GM19372 (cell line): Measurements from ENCODE around the gene PRRC2B.

ENCODE experiments used
- ATAC-seq: cut with Tn5 transposase; IDR thresholded peaks from one replicate; pipeline ENCODE4 v1.9.1; 2021; ENCODE audit warnings: mild to moderate bottlenecking, low read depth, moderate library complexity; ENCODE audit not compliant: unreplicated experiment

Gene PRRC2B

DNA sequence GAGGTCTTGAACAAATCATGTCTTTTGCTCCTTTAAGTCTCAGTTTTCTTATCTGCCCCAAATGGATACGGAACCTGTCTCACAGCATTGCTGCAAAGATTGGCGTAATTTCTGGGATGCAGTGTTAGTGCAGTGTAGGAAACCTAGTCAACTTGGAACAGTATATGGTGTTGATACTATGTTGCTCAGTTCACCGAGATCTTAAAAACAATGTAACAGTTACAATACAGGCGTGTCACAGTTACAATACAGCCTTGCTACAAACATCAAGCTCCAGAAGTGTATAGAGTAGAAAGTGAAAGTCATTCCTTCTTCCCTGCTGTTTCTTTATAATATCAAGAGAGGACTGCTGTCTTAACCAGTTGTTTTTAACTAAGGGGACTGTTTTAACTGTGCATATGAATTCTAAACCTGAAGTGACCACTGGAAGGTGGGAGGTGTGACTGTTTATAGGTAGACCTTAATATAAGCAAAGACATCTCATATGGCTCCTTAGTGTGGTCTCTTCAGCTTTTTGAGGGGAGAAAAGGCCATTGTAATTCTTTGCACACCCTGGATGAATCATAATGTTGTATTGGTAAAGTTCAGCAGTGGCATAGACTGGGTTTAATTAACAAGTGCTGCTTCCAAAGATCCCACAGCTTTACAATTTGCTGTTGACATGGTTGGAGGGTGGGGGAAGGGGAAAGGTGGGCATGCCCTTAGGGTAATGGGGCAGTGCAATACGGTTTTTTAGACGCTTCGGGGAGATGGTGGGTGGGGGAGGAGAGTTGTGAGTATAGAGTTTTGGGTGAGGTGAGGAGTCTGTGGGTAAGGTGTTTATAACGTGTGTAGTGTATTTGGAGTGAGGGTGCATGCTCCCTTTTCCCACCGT lies 12.9 kb downstream of the PRRC2B start:
- ATAC-seq, result no peak

DNA sequence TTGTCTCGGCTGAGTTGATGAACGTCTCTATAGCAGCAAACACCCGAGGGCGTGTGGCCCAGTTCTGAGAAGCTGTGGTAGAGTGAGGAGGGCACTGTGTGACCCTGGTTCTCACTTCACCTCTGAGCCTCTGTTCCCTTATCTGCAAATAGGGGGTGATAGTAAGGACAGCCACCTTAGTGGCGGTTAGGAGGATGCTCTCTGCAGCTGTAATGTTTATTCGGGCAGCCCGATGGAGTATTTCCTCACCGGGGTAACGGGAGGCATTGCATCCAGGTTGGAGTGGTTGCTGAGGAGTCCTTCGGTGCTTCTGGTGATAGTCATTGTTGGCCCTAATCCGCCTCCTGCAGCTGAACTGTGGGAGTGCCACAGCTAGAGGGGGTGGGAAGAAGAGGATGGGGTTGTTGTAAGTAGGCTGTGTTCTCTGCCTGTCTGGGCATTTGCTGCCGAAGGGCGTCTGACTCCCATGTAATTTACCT lies 13.9 kb downstream of the PRRC2B start:
- ATAC-seq, result no peak

DNA sequence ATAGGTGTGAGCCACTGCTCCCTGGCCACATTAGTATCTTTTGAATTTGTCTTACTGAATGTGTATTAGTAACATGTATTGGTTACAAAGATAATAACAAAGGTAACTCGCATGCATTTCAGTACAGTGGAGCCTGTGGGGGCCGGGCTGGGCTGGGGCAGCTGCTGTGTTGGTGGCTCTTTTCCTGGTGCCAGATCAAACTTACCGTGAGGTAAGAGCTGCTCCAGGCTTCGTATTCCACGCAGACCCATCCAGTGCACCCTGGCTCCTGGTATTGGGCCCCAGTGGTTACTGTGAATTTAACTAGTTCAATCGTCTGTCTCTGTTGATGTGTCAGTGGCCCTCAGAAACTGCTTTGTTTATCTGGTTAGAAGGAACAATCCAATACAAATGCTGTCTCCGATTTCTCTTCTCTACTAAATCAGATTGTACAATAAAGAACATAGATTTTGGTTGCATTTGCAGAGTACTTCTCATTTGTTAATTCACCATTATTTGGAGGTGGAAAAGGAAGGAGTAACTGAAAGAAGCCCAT lies 15.6 kb downstream of the PRRC2B start:
- ATAC-seq, result no peak

DNA sequence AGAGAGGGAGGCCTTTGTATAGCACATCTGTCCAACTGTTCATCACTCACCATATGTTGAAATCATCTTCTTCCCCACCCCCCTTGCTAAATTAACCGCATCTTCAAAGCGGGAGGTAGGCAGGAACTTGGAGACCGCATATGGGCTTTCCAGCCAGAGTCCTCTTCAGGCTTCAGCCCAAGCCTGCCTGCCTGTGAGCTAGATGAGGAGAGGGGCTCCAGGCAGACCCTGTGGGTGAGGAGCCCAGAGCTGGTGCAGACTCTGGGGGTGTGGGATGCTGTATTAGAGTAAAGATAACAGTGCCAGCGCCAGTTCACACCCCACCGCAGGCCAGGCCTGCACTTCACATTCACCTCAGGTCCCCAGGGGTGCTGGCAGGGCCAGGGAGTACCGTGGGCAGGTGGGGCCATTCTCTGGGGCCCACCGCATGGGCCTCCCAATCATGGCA lies 16.2 kb downstream of the PRRC2B start:
- no peak for ATAC-seq

DNA sequence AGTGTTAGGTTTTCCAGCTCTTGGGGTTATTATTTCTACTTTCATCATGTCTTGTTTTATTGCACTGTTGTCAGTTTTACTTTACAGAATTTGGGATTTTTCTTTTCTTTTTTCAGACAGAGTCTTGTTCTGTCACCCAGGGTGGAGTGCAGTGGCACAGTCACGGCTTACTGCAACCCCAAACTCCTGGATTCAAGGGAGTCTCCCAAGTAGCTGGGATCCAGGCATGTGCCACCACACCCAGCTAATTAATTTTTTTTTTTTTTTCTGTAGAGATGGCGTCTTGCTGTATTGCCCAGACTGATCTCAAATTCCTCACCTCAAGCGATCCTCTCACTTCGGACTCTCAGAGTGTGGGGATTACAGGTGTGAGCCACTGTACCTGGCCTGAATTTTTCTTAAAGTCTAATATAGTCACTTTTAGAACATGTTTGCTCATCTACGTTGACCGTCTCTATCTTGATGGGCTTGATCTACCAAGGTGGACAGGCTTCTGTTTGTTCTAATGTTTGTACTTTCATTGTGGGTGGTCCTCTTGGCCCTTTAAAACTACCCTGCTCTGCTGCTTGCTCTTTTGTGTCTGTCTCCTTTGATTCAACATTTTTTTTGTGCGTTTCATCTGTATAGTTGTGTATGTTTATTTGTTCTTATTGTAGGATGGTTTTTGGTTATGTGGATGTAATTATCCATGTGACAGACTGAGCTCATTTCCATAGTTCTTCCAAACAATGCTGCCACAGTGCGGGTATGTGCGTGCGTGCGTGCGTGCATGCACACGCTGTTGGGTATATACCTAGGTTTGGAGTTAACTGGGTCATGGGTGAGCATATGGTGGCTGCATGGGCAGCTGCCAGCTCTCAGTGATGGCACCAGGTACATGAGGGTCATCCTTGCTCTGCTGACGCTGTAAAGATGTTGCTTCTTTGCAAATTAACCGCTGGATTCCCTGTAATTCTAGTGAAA lies 18.1 kb downstream of the PRRC2B start:
- ATAC-seq, result no peak

DNA sequence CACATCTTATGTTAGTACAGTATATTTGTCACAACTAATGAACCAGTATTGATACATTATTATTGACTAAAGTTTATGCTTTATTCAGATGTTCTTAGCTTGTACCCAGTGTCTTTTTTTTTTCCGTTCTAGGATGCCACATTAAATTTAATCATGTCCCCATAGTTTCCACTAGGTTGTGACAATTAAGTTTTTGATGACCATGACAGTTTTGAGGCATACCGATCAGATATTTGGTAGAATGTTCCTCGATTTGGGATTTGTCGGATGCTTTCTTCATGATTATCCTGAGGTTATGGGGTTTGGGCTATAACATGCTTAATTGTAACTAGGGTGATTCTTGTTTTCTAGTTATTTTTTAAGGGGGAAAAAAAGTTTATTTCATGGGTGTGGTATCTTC lies 22.6 kb downstream of the PRRC2B start:
- ATAC-seq, result no peak

DNA sequence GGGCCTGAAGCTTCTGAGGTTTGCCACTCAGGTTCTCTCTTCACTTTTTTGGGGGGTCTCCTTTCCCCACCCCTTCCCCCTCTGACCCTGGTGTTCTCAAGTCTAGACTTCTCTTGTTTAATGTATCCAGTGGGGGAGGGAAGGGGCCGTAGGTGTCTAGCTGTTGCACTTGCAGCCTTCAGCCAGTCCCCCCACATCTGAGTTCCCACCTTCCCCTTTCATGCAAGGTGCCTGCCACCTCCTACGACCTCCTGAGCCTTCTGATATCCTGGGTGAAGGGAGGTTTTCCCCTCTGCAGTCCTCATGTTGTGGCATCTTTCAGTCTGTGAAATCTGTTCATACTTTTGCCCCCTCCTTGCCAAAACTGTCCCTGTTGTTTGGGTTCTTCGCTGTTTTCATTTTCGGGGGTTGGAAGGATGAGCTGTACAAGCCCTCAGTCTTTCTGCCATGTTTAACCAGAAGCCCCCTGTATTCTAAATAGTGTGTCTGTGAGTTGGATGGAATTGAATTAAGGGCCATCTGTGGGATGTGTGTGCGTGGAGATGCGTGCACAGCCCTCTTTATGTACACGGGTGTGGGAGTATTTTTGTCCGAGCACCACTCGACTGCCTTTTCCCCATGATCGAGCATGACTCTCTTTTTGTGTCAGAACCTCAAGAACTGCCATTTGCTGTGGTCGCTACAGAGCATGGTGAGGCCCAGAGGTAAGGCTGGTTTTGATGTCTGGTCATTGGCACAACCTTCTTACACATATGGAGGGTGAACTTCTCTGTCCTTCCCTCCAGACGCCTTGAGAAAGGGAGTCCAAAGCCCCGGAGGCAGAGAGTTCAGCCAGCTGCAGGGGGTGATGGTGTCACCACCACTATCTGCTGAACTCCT lies 23.6 kb downstream of the PRRC2B start:
- ATAC-seq, result no peak

DNA sequence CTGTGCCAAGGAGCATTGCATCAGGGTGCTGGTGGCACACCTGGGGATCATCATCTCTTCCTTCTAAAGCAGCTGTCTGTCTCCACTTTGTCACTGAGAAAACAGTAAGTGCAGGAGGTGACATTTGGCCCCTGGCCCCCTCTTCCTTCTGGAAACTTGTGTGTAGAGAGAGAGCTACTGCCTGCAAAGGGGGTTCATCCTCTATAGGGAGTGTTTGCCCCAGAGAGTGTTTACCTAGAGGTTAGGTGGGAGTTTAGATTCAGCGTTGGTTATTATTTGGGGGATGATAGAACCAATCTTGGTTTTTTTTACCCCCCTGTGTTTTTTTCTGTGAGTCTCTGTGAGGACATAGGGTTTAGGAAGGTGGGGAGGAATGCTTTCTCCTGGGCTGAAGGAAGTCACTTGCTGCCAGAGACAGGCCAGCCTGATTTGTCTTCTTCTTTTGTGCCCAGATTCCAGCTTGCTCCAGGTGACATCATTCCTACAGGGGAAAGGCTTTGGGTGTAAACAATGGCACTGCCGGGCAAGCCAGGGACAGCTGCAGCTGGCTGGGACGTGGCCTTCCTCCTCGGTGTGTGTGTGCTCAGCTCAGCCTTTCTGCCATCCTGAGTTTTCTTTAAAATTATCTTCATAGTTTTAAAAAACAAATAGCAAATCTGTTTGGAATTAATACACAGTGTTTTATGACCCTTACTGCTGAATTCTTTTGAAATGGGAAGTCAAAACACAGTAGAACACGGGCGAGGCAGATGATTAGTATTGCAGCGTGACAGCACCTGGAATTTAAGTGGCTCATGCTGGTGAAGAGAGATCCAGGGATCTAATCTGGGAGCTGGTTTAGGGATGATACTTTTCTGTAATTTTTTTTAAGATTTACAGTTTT lies 24.5 kb downstream of the PRRC2B start:
- no peak for ATAC-seq

DNA sequence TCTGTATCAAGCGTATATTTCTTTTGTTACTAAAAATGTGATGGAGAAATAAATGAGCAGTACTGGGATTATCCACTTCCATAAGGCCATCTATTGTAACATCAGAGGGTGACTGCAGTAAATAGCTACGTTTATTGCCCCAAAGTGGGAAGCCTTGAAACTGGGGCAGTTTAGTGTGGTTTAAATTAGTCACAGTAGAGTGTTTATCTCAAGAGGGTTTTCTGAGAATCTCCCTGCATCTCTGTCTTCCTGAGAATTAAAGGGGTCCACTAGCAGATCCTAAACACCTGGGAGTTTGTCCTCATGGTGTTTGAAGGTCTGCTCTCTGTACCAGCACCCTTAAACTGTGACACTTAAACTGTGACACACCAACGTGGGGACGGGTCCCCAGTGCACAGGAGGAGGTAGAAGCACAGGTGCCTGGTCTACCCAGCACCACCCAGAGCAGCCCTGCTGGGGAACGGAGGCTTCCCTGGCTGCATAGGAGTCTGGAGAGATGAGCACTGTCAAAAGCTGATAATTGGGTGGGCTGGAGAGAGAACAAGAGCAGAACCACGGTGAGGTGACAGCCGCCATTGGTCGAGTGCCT lies 25.2 kb downstream of the PRRC2B start:
- no peak for ATAC-seq

DNA sequence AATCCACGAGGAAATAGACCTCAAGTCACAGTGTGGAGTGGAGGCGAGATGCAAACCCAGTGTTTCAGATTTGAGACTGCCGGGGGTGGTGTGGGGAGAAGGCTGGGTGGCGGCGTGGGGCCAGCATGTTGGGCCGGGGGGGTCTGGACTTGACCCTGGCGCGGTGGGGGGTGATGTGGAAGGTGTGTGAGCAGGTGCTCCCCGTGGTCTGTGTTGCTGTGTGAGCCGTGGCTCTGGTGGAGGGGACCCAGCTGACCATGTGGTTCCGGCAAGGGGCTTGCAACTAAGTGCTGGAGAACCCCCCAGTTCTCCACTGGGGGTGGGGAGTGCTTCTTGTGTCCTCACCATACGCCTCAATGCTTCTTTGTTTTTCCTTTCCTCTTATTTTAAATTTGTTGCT lies 25.8 kb downstream of the PRRC2B start:
- no peak for ATAC-seq

DNA sequence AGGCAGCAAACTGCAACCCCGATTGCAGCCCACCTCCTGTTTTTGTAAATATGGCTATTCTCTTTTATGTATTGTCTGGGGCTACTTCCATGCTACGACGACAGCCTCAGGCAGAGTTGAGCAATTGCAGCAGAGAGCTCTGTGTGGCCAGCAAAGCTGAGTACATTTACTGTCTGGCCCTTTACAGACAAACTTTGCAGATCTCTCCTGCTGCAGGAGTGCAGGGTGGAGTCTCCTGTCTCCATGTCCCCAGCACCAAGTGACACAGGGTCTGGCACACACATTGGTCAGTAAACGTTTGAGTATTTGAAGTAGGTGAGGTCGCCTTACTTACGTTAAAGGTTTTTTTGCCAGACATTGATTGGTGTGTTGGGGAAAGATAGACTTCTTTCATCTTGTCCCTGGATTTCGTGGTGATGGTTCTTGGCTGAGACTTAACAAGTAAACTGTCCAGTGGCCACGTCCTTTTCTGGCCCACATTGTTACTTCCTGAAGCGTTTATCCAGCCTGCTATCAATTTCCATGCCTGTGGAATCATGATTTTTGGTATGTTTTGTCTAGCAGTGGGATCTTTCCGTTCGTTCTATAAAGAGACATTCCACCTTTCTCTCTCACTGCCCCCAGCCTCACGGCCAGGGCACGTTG lies 27.2 kb downstream of the PRRC2B start:
- no peak for ATAC-seq

DNA sequence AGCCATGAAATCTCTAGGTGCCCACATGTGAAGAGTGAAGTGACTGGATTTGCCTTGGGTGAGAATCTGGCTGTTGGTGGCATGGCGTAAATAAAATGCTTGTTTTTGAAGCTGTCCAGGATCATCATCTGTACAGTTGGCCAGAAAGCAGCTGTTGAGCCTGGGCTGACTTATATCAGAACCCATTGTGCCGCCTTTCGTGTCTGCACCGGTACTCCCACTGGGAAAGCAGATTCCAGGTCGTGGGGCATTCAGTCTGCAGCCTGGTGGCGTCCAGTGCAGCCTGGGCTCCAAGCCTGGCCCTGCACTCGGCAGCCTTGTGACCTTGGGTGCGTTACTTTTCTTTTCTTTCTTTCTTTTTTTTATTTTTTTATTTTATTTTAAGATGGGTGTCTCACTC lies 27.8 kb downstream of the PRRC2B start:
- no peak for ATAC-seq

DNA sequence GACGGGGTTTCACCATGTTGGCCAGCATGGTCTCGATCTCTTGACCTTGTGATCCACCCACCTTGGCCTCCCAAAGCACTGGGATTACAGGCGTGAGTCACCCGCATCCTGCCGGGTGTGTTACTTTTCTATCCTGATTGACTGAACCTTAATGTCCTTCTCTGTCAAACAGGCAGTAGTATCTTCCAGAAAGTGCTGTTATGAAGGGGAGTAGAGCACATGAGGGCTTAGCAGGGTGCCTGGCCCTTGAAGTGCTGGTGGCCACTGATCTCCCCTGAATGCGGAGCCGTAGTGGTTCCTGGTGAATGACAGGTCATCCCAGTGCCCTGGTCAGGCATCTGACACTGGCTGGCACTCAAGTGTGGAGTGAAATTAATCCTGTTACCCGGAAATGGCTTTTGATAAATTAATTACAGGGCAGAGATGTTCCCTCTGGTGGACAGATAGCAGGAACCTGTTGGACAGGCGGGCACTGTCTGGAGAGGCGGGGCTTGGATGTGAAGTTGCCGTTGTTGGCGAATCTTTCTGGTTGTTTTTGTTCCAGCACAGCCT lies 28.4 kb downstream of the PRRC2B start:
- no peak for ATAC-seq

DNA sequence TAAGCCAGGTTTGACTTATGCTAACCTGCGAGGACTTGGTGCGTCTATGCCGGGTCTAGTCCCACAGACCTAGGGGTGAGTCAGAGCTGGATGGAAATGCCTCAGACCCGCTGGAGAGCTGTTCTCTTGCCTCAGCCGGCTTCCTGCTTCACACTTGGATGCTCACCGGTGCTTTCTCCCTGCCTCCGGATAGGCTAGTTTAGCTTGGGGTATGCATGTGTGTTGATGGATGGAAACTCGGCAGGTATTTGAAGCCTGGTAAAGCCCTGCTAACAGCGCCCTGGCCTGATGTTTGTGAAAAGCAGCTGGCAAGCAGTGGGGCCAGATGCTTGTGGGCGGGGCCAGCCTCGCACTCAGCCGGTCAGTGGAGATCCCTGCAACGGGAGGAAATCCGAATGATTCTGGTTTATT lies 29.3 kb downstream of the PRRC2B start:
- no peak for ATAC-seq

DNA sequence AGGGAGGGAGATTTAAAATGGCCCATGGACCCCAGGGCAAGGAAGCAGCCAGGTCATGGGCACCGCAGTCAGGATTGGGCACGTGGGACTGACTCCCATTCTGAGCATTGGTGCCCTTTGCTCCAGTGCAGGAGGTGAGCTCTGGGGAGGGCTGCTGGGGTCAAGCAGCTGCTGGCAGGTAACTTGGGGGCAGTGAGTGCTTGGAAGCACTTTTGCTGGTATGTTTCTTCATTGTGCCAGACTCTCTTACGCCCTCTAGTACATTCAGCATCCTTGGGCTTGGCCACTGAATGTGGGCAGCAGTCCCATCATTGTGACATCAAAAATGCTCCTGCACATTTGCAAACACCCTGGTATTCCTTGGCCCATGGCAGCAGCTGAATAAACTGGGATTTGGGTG lies 32.7 kb downstream of the PRRC2B start:
- ATAC-seq, result no peak

DNA sequence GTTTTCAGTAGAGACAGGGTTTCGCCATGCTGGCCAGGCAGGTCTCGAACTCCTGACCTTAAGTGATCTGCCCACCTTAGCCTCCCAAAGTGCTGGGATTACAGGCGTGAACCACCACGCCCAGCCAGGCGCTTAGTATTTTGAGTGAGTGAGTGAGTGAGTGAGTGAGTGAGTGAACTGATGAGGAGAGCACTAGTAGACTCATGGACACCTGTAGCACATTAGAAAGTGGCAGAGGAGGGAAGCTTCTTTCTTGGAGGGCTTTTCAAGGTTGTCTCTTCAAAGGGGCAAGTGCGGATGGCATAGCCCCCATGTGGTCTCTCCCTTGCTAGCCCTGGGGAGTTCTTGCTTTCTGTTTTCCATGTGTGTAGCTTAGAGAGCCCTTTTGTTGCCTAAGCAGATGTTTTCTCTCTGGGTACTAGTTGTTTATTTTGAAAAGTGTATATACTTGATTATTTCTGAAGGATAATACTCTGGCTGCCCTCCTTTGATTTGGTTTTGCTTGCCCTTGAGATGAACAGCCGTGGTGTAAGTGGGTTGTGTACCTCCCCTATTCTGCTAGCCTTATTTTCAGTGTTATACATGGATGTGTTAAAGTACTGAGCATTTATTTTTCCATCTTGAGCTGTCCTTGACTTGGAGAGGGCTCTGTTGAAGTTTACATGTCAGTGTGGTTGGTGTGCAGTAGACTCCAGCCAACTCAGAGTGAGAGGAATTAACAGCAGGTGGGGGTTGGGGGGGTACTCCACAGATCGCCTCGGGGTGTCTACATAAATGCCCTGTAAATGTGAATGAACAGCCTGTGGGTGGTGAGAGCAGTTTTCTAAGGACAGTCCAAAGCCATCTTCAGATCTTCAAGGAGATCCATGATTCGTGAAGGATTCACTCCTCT lies 35.5 kb downstream of the PRRC2B start:
- no peak for ATAC-seq

DNA sequence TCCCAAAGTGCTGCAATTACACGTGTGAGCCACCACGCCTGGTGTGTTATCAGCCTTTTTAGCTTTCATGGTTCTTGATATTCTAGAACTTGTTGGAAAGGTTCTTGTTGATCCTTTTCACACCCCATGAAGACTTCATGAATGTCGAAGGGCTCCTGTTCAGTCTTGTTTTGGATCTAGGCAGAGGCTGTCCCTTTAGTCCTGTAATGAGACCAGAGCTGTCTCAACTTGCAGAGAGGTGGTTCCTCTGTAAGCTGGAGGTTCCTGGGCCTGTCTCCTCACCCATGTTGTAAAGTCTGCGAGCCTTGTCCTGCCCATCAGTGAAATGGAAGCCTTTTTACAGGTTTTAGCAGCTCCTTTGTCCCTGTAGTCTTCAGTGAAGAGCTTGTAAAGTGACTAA lies 38.2 kb downstream of the PRRC2B start:
- ATAC-seq, result no peak
